IMR-90 (cell line): Measurements from ENCODE around the gene LRRC37B. TPM values are rescaled to one million over a fixed set of nuclear protein-coding genes. Genes with fewer than 3 reads are reported as not detected.
A peak's percentile ranks its signal among the peaks of the same experiment; 100 is the strongest.
"Not testable (repeated sequence)": the region's sequence is repeated elsewhere in the genome, so short reads cannot be mapped to it uniquely, and the experiment has no call there.

Source experiments
- ATAC-seq: fragments of 200-7000 bp; cut with Tn5 transposase; 2 replicates; pipeline ENCODE4 v1.9.1; 2020; ENCODE audit warnings: low read depth, mild to moderate bottlenecking, moderate library complexity
- BruUV-seq: library from RNA; stranded (reverse); fragments of 400-500 nt; replicated peaks from 2 replicates; lab custom pipeline; 2021; lab: Mats Ljungman, UMichigan
- CTCF ChIA-PET: fragments of 300-600 bp; formaldehyde crosslinking; extraction: SDS; loops from one replicate; lab custom pipeline; 2021; ENCODE audit warnings: antibody characterized with exemption; lab: Yijun Ruan, JAX
- POLR2A ChIA-PET: fragments of 300-600 bp; sonication (Branson Sonifier 250); formaldehyde crosslinking; loops from one replicate; lab custom pipeline; 2022; ENCODE audit warnings: antibody characterized with exemption; ENCODE audit not compliant: unreplicated experiment; lab: Charles Lee
- DNase-seq: peaks from one replicate; pipeline ENCODE4 v3.0.0; 2013
- H2AFZ ChIP-seq: replicated peaks from 2 replicates; pipeline ENCODE3; 2013; ENCODE audit warnings: low read length, mild to moderate bottlenecking; ENCODE audit not compliant: poor library complexity
- H2AK5ac ChIP-seq: 2 replicates; pipeline ENCODE4 v1.6.1; 2013; ENCODE audit warnings: low read depth, low read length, inconsistent platforms
- H2AK9ac ChIP-seq: replicated peaks from 2 replicates; pipeline ENCODE3; 2013; ENCODE audit warnings: mild to moderate bottlenecking, low read depth, low read length, moderate library complexity; ENCODE audit not compliant: poor library complexity
- H2BK120ac ChIP-seq: 2 replicates; pipeline ENCODE4 v1.6.1; 2013; ENCODE audit warnings: low read depth, low read length, inconsistent platforms
- H2BK15ac ChIP-seq: 3 replicates; pipeline ENCODE4 v1.6.1; 2013; ENCODE audit warnings: low read depth, low read length, inconsistent platforms
- H2BK20ac ChIP-seq: 2 replicates; pipeline ENCODE4 v1.6.1; 2013; ENCODE audit warnings: low read depth, mild to moderate bottlenecking, inconsistent platforms, low read length, moderate library complexity
- H2BK5ac ChIP-seq: 2 replicates; pipeline ENCODE4 v1.6.1; 2013; ENCODE audit warnings: mild to moderate bottlenecking, low read depth, low read length, inconsistent platforms; ENCODE audit not compliant: poor library complexity, severe bottlenecking
- H3K14ac ChIP-seq: replicated peaks from 2 replicates; pipeline ENCODE4 v1.6.1; 2013; ENCODE audit warnings: low read depth, low read length, inconsistent platforms
- H3K18ac ChIP-seq: 2 replicates; pipeline ENCODE4 v1.6.1; 2013; ENCODE audit warnings: low read depth, low read length, control low read depth
- H3K23ac ChIP-seq: 2 replicates; pipeline ENCODE4 v1.6.1; 2013; ENCODE audit warnings: low read depth, low read length, inconsistent platforms
- H3K27ac ChIP-seq: 2 replicates; pipeline ENCODE4 v1.5.1; 2013; ENCODE audit warnings: mild to moderate bottlenecking, control low read depth, low read length; ENCODE audit not compliant: insufficient read depth
- H3K27me3 ChIP-seq: 2 replicates; pipeline ENCODE4 v1.6.1; 2013; ENCODE audit warnings: low read length; ENCODE audit not compliant: control insufficient read depth, insufficient read depth
- H3K36me3 ChIP-seq: 2 replicates; pipeline ENCODE4 v1.6.1; 2013; ENCODE audit warnings: low read length, mixed read lengths; ENCODE audit not compliant: control insufficient read depth, insufficient read depth
- H3K4ac ChIP-seq: 2 replicates; pipeline ENCODE4 v1.6.1; 2013; ENCODE audit warnings: low read depth, low read length, inconsistent platforms
- H3K4me1 ChIP-seq: 2 replicates; pipeline ENCODE4 v1.6.1; 2013; ENCODE audit warnings: low read length, mixed read lengths; ENCODE audit not compliant: control insufficient read depth, insufficient read depth
- H3K4me2 ChIP-seq: 2 replicates; pipeline ENCODE4 v1.6.1; 2013; ENCODE audit warnings: low read depth, mild to moderate bottlenecking, control low read depth, low read length, moderate library complexity
- H3K4me3 ChIP-seq: 2 replicates; pipeline ENCODE4 v1.5.1; 2013; ENCODE audit warnings: low read depth, mild to moderate bottlenecking, control low read depth, low read length, moderate library complexity; ENCODE audit not compliant: insufficient read depth
- H3K56ac ChIP-seq: 2 replicates; pipeline ENCODE4 v1.6.1; 2013; ENCODE audit warnings: low read length, inconsistent platforms; ENCODE audit not compliant: insufficient read depth; ENCODE audit errors: extremely low read depth
- H3K79me1 ChIP-seq, 2 experiments: 2 replicates each; pipeline ENCODE4 v1.6.1; 2013; ENCODE audit warnings: low read length in 2 of 2, inconsistent platforms in 1 of 2, low read depth in 1 of 2
- H3K9ac ChIP-seq: 2 replicates; pipeline ENCODE4 v1.6.1; 2013; ENCODE audit warnings: low read depth, low read length, control low read depth
- H3K9me1 ChIP-seq: 2 replicates; pipeline ENCODE4 v1.6.1; 2013; ENCODE audit warnings: low read length, inconsistent platforms; ENCODE audit not compliant: insufficient read depth
- H3K9me3 ChIP-seq: 2 replicates; pipeline ENCODE4 v1.6.1; 2013; ENCODE audit warnings: low read length; ENCODE audit not compliant: control insufficient read depth, insufficient read depth
- H4K20me1 ChIP-seq: 2 replicates; pipeline ENCODE4 v1.6.1; 2013; ENCODE audit warnings: low read length, inconsistent platforms; ENCODE audit not compliant: insufficient read depth
- H4K5ac ChIP-seq: 2 replicates; pipeline ENCODE4 v1.6.1; 2013; ENCODE audit warnings: mild to moderate bottlenecking, low read depth, low read length, control low read depth
- H4K8ac ChIP-seq, 2 experiments: 2 replicates each; pipeline ENCODE4 v1.6.1; 2013; ENCODE audit warnings: low read depth in 2 of 2, low read length in 2 of 2, control low read depth in 1 of 2, inconsistent platforms in 1 of 2
- H4K91ac ChIP-seq: 2 replicates; pipeline ENCODE4 v1.6.1; 2013; ENCODE audit warnings: low read depth, low read length, inconsistent platforms; ENCODE audit not compliant: insufficient read depth
- WGBS, 2 experiments: methylation state at CpG; one replicate each; pipeline versions ENCODE4 v1.1.5 to v1.1.7; 2013; ENCODE audit warnings: missing lambda C conversion rate in 2 of 2; ENCODE audit not compliant: insufficient read length in 1 of 2; ENCODE audit errors: extremely low coverage in 2 of 2; 5-methylcytosine and 5-hydroxymethylcytosine counted together
- dilution Hi-C: fragments of 300-500 bp; cut with HindIII; formaldehyde crosslinking; loops from one replicate; pipeline ENCODE4 v1.14.3; 2018; ENCODE audit warnings: low sequenced_read_pairs; ENCODE audit not compliant: unreplicated experiment
- in situ Hi-C: fragments of 300-500 bp; cut with MboI; formaldehyde crosslinking; loops from 3 replicates; pipeline ENCODE4 v1.14.3; 2019; ENCODE audit warnings: low sequenced_read_pairs, inconsistent platforms, mixed read lengths
- intact Hi-C: fragments of 100-400 bp; cut with micrococcal nuclease; formaldehyde crosslinking; loops from 2 replicates; pipeline ENCODE4 v1.10.0; 2022
- polyA plus RNA-seq, 3 experiments: library from polyadenylated mRNA; depleted of rRNA; stranded (reverse); fragments of >200 nt; gene quantifications; 2 replicates each; pipeline ENCODE4 v1.2.3, GENCODE V29; 2012; ENCODE audit warnings: low replicate concordance in 1 of 3
- total RNA-seq: library from RNA; depleted of rRNA; stranded (reverse); fragments of >200 nt; gene quantifications from 2 replicates; pipeline ENCODE4 v1.2.3, GENCODE V29; 2012

The LRRC37B gene
- total and polyA plus RNA-seq, 2 of the 4 experiments (the other 2 are of a cell fraction) = 4.3 to 7.2 TPM

DNA sequence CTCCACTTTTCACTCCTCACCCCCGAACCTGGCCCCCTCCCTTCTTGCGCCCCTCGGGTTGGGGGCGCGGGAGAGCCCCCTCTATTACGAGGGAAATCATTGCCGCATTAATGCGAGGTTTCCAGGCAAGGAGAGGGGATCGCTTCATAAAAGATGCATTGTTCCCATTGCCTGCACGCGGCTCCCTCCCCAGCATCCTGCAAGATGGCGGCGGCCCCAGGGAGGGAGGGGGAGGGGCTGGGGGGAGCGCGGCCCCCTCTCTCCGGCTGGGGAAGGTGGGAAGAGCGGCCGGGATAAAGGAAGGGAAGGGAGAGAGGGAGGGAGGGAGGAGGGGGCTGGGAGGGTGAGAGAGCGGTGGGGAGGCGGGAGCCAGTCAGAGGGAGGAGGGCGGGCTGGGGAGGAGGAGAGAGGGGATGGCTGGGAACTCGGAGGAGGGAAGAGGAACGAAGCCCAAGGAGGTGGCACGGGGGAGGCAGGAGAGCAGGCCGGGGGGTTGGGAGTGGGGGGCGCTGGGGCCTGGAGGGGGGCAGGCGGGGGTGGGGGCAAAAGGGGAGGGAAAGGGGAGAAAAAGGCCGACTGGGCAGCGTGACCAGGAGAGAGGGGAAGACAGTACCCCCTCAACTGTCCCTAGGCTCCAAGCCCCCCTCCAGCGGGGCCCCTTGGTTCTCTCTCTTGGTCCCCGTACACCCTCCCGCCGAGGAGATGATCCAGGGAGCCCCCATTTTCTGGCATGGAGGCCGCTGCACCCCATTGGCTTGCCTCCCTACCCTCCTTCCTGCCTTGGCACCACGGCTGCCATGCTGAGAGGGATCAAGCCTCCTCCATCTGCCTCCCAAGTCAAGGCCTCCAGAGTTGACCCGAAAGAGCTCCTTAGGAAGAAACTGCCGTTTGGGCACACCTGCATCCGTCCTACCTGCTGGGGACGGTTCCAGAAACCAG lies 77.1 kb downstream of the LRRC37B start:
- BruUV-seq, H4K91ac ChIP-seq, H3K9me1 ChIP-seq, H2BK20ac ChIP-seq, DNase-seq, H2AFZ ChIP-seq, H2BK5ac ChIP-seq, H3K9me3 ChIP-seq, H3K27me3 ChIP-seq, H2AK5ac ChIP-seq, in situ Hi-C loops, H4K20me1 ChIP-seq, POLR2A ChIA-PET, H3K27ac ChIP-seq, H2BK15ac ChIP-seq, H3K36me3 ChIP-seq, H3K79me1 ChIP-seq, H2AK9ac ChIP-seq, H3K23ac ChIP-seq, H3K14ac ChIP-seq, H3K4me1 ChIP-seq, dilution Hi-C loops, H2BK120ac ChIP-seq, H3K56ac ChIP-seq, CTCF ChIA-PET, intact Hi-C loops: not testable (repeated sequence)
- H3K18ac ChIP-seq = peak overlapping the region; percentile 36; the same call in 1 of the 2 replicates
- H4K5ac ChIP-seq = peak overlapping the region; percentile 87
- no CpG with 5 or more reads among the region's 39 CpGs for WGBS, 2 experiments
- H3K9ac ChIP-seq = peak overlapping the region; percentile 64
- H4K8ac ChIP-seq = 0 out of 4 replicates have a peak overlapping the region, but pooled peaks of 1 of the 2 experiments have one; percentile 68
- peak overlapping the region; percentile 76 for H3K4me2 ChIP-seq
- peak overlapping the region; percentile 51 for H3K4me3 ChIP-seq
- peak overlapping the region; percentile 69; the same call in 1 of the 2 replicates for H3K4ac ChIP-seq
- peak; percentile 90 for ATAC-seq

DNA sequence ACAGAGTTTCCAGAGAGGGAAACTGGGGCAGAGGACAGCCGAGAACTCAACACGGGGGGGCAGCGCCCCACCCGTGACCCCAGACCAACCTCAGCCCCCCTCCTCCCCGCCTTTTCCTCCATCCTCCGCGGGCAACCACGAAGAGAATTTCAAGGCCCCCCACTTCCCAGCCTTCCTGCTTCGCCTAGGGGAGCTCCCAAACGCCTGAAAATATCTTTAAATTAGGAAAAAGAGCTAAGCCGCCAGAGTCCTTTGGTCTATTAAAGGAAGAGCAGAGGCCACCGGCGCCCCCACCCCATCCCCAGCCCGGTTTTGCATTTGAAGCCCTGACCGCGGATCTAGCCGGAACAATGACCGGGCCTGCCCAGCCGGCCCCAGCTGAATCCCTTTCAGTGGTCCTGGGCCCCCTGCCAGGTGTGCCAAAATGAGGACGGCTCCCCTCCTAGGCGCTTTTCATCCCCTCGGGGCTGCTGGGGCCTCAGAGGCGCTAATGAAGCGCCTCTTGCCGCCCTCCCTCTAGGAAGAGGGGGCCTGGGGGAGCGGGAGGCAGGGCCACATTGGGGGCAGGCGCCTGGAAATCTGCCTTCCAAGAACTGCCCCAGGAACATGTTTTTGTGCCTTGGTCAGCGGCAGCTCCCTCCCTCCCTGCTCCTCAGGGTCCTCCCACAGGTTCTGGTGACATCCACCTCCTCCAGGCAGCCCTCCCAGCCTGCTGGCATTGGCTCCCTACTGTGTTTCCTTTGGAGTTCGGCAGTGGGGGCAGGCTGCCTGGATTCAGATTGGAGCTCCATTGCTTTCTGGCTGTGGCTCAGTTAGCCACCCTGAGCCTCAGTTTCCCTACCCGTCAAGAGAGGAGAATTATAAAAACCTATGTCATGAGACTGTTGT lies 78.0 kb downstream of the LRRC37B start:
- intact Hi-C loops, H3K9ac ChIP-seq, H3K4me2 ChIP-seq, H2BK15ac ChIP-seq, H3K23ac ChIP-seq, POLR2A ChIA-PET, H3K14ac ChIP-seq, CTCF ChIA-PET, H3K4ac ChIP-seq, H3K4me3 ChIP-seq, H2AK9ac ChIP-seq, H3K4me1 ChIP-seq, H2AK5ac ChIP-seq, H3K18ac ChIP-seq, DNase-seq, BruUV-seq, in situ Hi-C loops, ATAC-seq, H2BK20ac ChIP-seq, H3K9me1 ChIP-seq, H3K9me3 ChIP-seq, H4K91ac ChIP-seq, H4K8ac ChIP-seq, H3K36me3 ChIP-seq, dilution Hi-C loops, H3K27ac ChIP-seq, H4K5ac ChIP-seq, H2AFZ ChIP-seq, H4K20me1 ChIP-seq, H2BK120ac ChIP-seq, H3K56ac ChIP-seq, H3K27me3 ChIP-seq, H2BK5ac ChIP-seq, H3K79me1 ChIP-seq: not testable (repeated sequence)
- WGBS, 2 experiments = no CpG with 5 or more reads among the region's 30 CpGs
